GM18951 (cell line): Measurements from ENCODE around the gene PRAMEF10.
"Not testable (repeated sequence)": the region's sequence is repeated elsewhere in the genome, so short reads cannot be mapped to it uniquely, and the experiment has no call there.

Experiments
- POLR2A ChIP-seq: IDR thresholded peaks from 4 replicates; pipeline ENCODE4 v1.6.1; 2011; ENCODE audit warnings: mild to moderate bottlenecking; ENCODE audit not compliant: insufficient read length, insufficient read depth; ENCODE audit errors: extremely low read depth
- in situ Hi-C: fragments of 300-500 bp; cut with MboI; formaldehyde crosslinking; loops from one replicate; pipeline ENCODE4 v1.12.0; 2022; ENCODE audit warnings: low sequenced_read_pairs, mixed read lengths, inconsistent platforms; ENCODE audit not compliant: unreplicated experiment

Gene PRAMEF10

GRCh38 chr1:12898170-12898569 is at the start of gene PRAMEF10:
TSS of gene PRAMEF10 (minus strand) at chr1:12898270. CDS start at chr1:12895847, 2,423 bp downstream.
- in situ Hi-C loops: not testable (repeated sequence)

GRCh38 chr1:12947480-12947879 is 49.4 kb upstream of the PRAMEF10 start, which contains the start of gene PRAMEF6:
TSS of gene PRAMEF6 (minus strand) at chr1:12947580. CDS start at chr1:12942518, 5,062 bp downstream.
- in situ Hi-C loops: loop anchor here (25.0 kb wide), 1 partner anchor 290 kb away; the partner anchor contains the start of gene PRAMEF18

GRCh38 chr1:12924368-12924767 is 26.3 kb upstream of the PRAMEF10 start:
- in situ Hi-C loops: not testable (repeated sequence)

- in situ Hi-C loops: not testable (repeated sequence)
Observed at GRCh38 chr1:12921749-12922148, 23.7 kb upstream of the PRAMEF10 start.

- in situ Hi-C loops: not testable (repeated sequence)
Observed at GRCh38 chr1:12916310-12916709, 18.2 kb upstream of the PRAMEF10 start, which contains the start of gene PRAMEF7. TSS of gene PRAMEF7 (plus strand) at chr1:12916610. CDS start at chr1:12917693, 1,083 bp downstream.

GRCh38 chr1:12903793-12904572 is 5.9 kb upstream of the PRAMEF10 start:
- in situ Hi-C loops: not testable (repeated sequence)

GRCh38 chr1:12899186-12899585 is 1.1 kb upstream of the PRAMEF10 start:
- in situ Hi-C loops: not testable (repeated sequence)

GRCh38 chr1:12886101-12886500 is 12.0 kb downstream of the PRAMEF10 start, which contains the start of gene PRAMEF4:
TSS of gene PRAMEF4 (minus strand) at chr1:12886201. CDS start at chr1:12883394, 2,807 bp downstream.
- in situ Hi-C loops: not testable (repeated sequence)

- in situ Hi-C loops: not testable (repeated sequence)
Observed at GRCh38 chr1:12878453-12878852, 19.6 kb downstream of the PRAMEF10 start.

- in situ Hi-C loops: not testable (repeated sequence)
Observed at GRCh38 chr1:12863131-12863880, 34.8 kb downstream of the PRAMEF10 start.

GRCh38 chr1:12856786-12857185 is 41.3 kb downstream of the PRAMEF10 start, which contains the start of gene PRAMEF2:
TSS of gene PRAMEF2 (plus strand) at chr1:12857086. CDS start at chr1:12859010, 1,924 bp downstream.
- in situ Hi-C loops: not testable (repeated sequence)

- in situ Hi-C loops: no loop called here
Observed at GRCh38 chr1:12851779-12852178, 46.3 kb downstream of the PRAMEF10 start.

GRCh38 chr1:12848620-12849019 is 49.5 kb downstream of the PRAMEF10 start, which contains the start of gene HNRNPCL1:
TSS of gene HNRNPCL1 (minus strand) at chr1:12848720. CDS start at chr1:12848289, 431 bp downstream.
- in situ Hi-C loops: not testable (repeated sequence)

More at GRCh38 chr1:12851779-12852178, 46.3 kb downstream of the PRAMEF10 start:
- TF ChIP-seq POLR2A: no peak
